Loucy (cell line): ENCODE results near the gene C3orf85.

Experiments used
- H2AFZ ChIP-seq: fragments of 200-600 bp; sonication (generic); 2 replicates; pipeline ENCODE4 v1.6.0; 2016; ENCODE audit warnings: antibody characterized with exemption, mild to moderate bottlenecking, low read length, moderate library complexity
- H3F3A ChIP-seq: fragments of 200-600 bp; 2 replicates; pipeline ENCODE4 v1.6.0; 2016; ENCODE audit warnings: antibody characterized with exemption, low read depth, mild to moderate bottlenecking
- H3K27me3 ChIP-seq: fragments of 200-600 bp; sonication (generic); 2 replicates; pipeline ENCODE4 v1.6.1; 2014; ENCODE audit warnings: low read length, mild to moderate bottlenecking; ENCODE audit not compliant: insufficient read depth, poor library complexity, severe bottlenecking
- H3K36me3 ChIP-seq: fragments of 200-600 bp; sonication (generic); 2 replicates; pipeline ENCODE4 v1.6.1; 2016; ENCODE audit warnings: low read length; ENCODE audit not compliant: insufficient read depth
- H3K4me1 ChIP-seq: fragments of 200-600 bp; sonication (generic); 2 replicates; pipeline ENCODE4 v1.5.1; 2014; ENCODE audit warnings: low read length, mild to moderate bottlenecking; ENCODE audit not compliant: insufficient read depth, poor library complexity, severe bottlenecking
- H3K4me2 ChIP-seq: fragments of 200-600 bp; sonication (generic); 2 replicates; pipeline ENCODE4 v1.6.0; 2014; ENCODE audit warnings: antibody characterized with exemption, low read length, low read depth, mild to moderate bottlenecking; ENCODE audit not compliant: poor library complexity, severe bottlenecking
- H3K4me3 ChIP-seq: fragments of 200-600 bp; sonication (generic); 2 replicates; pipeline ENCODE4 v1.5.1; 2014; ENCODE audit warnings: low read length, mild to moderate bottlenecking, mixed read lengths; ENCODE audit not compliant: poor library complexity, severe bottlenecking
- H3K79me2 ChIP-seq: fragments of 200-600 bp; sonication (generic); 2 replicates; pipeline ENCODE4 v1.6.1; 2014; ENCODE audit warnings: low read length; ENCODE audit not compliant: insufficient read depth
- H3K9ac ChIP-seq: fragments of 200-600 bp; sonication (generic); 2 replicates; pipeline ENCODE4 v1.6.0; 2014; ENCODE audit warnings: mild to moderate bottlenecking, low read depth, low read length, moderate library complexity; ENCODE audit not compliant: poor library complexity, severe bottlenecking
- H3K9me2 ChIP-seq: fragments of 200-600 bp; sonication (generic); replicated peaks from 2 replicates; pipeline ENCODE4 v1.6.1; 2016; ENCODE audit warnings: low read depth, low read length, mixed read lengths
- H3K9me3 ChIP-seq: fragments of 200-600 bp; sonication (generic); 2 replicates; pipeline ENCODE4 v1.6.1; 2014; ENCODE audit warnings: mild to moderate bottlenecking, antibody characterized with exemption, low read length, low read depth; ENCODE audit not compliant: insufficient read depth
- H4K20me1 ChIP-seq: fragments of 200-600 bp; sonication (generic); 2 replicates; pipeline ENCODE4 v1.6.0; 2014; ENCODE audit warnings: antibody characterized with exemption, low read length, mild to moderate bottlenecking; ENCODE audit not compliant: insufficient read depth, poor library complexity, severe bottlenecking
- EZH2phosphoT487 ChIP-seq: fragments of 200-600 bp; IDR thresholded peaks from 2 replicates; pipeline ENCODE4 v1.6.1; 2018; ENCODE audit warnings: antibody characterized with exemption, mild to moderate bottlenecking, moderate library complexity, borderline replicate concordance
- TF ChIP-seq, protein P1 (sequence below): fragments of 200-600 bp; sonication (generic); conservative IDR thresholded peaks from 2 replicates; pipeline ENCODE4 v1.5.1; 2014; ENCODE audit warnings: mild to moderate bottlenecking, antibody characterized with exemption, low read length

Gene C3orf85

DNA sequence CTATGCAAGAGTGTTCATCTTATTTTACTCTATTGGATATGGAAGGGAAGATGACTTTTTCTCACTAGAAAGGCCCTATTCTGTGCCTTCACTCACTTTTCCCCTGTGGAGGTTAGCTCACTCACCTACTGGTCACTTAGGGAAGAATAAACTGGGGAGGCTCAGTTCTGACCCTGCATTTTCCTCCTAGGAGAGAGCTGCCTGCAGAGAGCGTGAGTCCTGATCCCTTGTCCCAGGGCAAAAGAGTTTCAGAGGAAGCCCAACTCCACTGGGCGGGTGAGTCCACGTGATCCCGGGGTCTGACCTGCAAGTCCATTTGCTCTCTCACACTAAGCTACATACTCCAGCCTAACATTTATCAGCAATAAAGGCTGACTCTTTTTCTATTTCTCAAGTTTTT is 26.9 kb upstream of the C3orf85 start:
- H3K4me3 ChIP-seq: no peak overlapping the region
- H3K4me2 ChIP-seq: no peak overlapping the region
- no peaks in the 10 kb centered on the region for H3K79me2 ChIP-seq
- no peak overlapping the region for H3K9ac ChIP-seq
- H3F3A ChIP-seq: no peaks in the 10 kb centered on the region
- no peaks in the 10 kb centered on the region for H3K27me3 ChIP-seq
- TF ChIP-seq EZH2phosphoT487: no peak
- TF ChIP-seq, protein P1, sequence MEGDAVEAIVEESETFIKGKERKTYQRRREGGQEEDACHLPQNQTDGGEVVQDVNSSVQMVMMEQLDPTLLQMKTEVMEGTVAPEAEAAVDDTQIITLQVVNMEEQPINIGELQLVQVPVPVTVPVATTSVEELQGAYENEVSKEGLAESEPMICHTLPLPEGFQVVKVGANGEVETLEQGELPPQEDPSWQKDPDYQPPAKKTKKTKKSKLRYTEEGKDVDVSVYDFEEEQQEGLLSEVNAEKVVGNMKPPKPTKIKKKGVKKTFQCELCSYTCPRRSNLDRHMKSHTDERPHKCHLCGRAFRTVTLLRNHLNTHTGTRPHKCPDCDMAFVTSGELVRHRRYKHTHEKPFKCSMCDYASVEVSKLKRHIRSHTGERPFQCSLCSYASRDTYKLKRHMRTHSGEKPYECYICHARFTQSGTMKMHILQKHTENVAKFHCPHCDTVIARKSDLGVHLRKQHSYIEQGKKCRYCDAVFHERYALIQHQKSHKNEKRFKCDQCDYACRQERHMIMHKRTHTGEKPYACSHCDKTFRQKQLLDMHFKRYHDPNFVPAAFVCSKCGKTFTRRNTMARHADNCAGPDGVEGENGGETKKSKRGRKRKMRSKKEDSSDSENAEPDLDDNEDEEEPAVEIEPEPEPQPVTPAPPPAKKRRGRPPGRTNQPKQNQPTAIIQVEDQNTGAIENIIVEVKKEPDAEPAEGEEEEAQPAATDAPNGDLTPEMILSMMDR: no peak
- H3K9me3 ChIP-seq: no peaks in the 10 kb centered on the region
- no peaks in the 10 kb centered on the region for H3K36me3 ChIP-seq
- H4K20me1 ChIP-seq: no peaks in the 10 kb centered on the region
- H3K4me1 ChIP-seq: no peaks in the 10 kb centered on the region
- H2AFZ ChIP-seq: no peak overlapping the region
- H3K9me2 ChIP-seq: no peaks in the 10 kb centered on the region

DNA sequence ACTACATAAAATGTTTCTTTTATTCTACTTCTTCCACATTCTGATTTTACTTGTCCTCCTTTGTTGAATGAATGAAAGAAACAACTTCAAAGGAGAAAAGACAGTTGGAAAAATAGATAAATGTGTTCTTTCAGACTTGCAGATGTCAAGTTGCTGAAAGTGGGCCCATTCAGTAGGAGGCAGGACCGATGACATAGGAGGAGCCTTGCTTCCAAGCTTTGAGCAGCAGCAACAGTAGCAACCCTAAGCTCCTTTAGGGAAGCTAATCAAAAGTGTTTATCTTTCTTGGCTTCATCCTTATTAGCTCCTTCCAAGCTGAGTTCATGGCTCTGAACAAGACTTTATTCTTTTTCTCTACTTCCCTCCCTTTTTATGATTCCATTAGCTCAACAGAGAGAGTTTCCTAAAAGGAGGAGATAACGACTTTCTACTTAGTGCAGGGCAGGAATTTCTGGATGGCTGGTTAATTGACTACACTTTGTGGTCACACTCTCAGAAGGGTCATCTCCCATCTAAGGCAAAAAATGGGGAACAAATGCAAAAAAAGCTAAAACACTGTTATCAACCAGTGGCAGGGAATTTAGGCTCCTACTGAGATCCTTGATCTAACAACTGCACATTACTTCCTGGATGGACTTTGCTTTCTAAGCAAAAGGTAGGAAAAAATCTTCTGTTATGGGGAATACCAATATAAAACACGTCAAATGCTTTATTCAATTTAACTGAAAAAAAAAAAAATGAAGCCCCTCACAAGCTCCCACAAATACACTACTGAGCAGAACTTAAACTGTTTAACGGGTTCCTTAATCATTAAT is 23.4 kb upstream of the C3orf85 start:
- Histone ChIP-seq H2AFZ (no peak overlapping the region), H3K9me2 (no peaks in the 10 kb centered on the region), H3K9me3 (no peaks in the 10 kb centered on the region), H4K20me1 (no peaks in the 10 kb centered on the region), H3K4me1 (no peaks in the 10 kb centered on the region), H3F3A (no peaks in the 10 kb centered on the region), H3K36me3 (no peaks in the 10 kb centered on the region), H3K4me2 (no peak overlapping the region), H3K9ac (no peak overlapping the region), H3K79me2 (no peaks in the 10 kb centered on the region), H3K27me3 (no peaks in the 10 kb centered on the region), H3K4me3 (no peak overlapping the region)
- TF ChIP-seq EZH2phosphoT487: no peak
- TF ChIP-seq, protein P1: no peak

DNA sequence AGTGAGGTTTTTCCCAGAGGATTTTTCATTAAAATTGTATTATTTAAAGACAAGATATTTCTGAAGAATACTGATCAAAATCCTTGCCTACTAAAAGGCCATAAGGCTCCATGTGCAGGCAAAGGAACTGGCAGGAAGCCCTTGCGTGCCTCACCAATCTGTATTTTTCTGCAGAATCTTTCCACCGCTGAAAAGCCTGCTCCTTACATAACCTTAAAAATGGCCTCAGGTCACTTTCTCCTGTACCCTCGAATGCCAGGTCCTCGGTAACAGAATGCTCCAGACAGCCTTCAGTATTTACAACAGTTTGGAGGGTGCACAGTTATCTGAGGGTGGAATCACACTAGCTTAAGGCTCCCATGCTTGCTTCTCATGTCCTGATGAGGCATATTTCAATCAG is 21.8 kb upstream of the C3orf85 start:
- no peaks in the 10 kb centered on the region for H3K27me3 ChIP-seq
- no peaks in the 10 kb centered on the region for H3K79me2 ChIP-seq

More for the DNA sequence above, 21.8 kb upstream of the C3orf85 start:
- Histone ChIP-seq H2AFZ (no peak overlapping the region; the same call in 1 of the 2 replicates), H3K9me2 (no peaks in the 10 kb centered on the region), H3K9me3 (no peaks in the 10 kb centered on the region), H3K36me3 (no peaks in the 10 kb centered on the region), H3K4me1 (no peaks in the 10 kb centered on the region), H3F3A (no peaks in the 10 kb centered on the region), H3K4me2 (no peak overlapping the region), H3K4me3 (no peak overlapping the region), H3K9ac (no peak overlapping the region), H4K20me1 (no peaks in the 10 kb centered on the region)
- TF ChIP-seq EZH2phosphoT487: no peak
- TF ChIP-seq, protein P1: no peak
